NCI-H2196 treated with DMSO at 0.1 percent for 48 hours (cell line): Measurements from ENCODE around the gene MAP3K15.

ENCODE experiments used
- DNase-seq: peaks from one replicate; lab custom pipeline; 2025; ENCODE audit not compliant: unreplicated experiment; lab: John Stamatoyannopoulos, UW

MAP3K15 gene

DNA sequence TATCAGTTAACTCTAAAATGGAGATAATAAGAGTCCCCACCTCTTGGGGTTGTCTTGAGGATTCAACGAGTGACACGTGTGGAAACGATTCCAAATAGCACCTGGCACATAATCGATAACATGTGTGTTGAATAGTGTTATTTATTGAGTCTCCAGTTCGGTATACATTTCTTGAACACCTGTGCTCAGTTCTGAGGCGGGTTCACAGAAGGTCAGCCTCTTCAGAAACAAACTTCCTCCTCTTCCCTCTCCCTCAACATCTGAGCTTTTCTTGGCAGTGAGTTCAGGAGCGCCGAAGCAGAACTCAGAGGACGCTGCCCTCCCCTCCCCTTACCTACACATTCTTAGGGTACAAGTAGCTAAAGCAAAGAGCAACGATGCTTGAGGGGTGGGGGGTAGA is 170.6 kb downstream of the MAP3K15 start:
- DNase-seq = no peak

DNA sequence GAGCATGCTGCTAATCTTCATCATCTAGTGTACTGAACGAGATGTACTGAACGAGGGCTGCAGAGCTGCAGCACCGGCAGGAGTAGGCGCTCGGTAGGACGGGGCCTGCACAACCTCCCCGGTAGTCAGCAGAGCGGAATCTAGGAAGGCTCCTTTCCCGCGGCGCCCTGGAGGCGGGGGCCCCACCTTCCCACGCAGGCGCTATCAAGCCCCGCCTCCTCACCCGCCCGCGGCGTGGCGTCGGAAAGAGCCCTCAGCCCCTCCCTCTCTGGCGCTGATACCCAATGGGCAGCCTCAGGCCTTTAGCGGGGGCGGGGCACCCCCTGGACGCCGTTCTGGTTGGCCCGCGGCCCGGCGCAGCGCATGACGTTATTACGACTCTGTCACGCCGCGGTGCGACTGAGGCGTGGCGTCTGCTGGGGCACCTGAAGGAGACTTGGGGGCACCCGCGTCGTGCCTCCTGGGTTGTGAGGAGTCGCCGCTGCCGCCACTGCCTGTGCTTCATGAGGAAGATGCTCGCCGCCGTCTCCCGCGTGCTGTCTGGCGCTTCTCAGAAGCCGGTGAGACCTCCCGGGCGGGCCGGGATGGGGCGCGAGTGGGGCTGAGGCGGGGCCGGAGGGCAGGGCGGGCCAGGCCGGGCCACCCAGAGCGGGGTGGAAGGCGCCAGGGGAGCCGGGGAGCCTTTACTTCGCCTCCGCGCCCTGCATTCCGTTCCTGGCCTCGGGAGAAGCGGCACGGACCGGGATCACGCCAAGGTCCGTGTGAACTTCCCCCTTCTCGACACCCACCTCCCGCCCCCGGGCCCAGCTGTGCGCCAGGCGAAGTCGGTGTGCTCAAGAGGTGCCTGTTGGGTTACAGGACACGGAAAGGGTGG is 171.5 kb downstream of the MAP3K15 start, which contains the start of gene PDHA1:
Gene PDHA1 (plus strand): TSS at position 393 of the 874 bp plus-strand sequence. CDS start 111 bp downstream, at position 504.
- DNase-seq = peak; percentile 75

DNA sequence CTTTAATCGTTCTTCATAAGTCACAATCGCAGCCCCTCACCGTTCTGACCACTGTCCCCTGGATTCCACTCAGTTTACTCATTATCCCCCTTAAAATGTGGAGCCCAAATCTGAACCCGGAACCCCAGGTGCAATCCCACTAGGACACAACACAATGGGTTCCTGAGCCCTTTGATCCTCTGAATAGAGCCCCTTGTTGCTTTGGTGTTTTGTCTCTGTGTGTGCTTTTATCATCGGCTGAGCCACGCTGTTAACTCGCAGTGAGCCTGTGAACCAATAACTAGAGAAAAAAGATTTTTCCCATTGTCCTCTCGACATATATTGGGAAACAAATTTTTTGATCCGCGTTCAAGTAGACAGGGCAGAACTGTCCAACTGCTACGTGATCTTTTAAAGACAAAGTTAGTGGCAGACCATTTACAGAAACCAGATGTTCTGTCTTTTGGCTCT is 172.2 kb downstream of the MAP3K15 start:
- no peak for DNase-seq

DNA sequence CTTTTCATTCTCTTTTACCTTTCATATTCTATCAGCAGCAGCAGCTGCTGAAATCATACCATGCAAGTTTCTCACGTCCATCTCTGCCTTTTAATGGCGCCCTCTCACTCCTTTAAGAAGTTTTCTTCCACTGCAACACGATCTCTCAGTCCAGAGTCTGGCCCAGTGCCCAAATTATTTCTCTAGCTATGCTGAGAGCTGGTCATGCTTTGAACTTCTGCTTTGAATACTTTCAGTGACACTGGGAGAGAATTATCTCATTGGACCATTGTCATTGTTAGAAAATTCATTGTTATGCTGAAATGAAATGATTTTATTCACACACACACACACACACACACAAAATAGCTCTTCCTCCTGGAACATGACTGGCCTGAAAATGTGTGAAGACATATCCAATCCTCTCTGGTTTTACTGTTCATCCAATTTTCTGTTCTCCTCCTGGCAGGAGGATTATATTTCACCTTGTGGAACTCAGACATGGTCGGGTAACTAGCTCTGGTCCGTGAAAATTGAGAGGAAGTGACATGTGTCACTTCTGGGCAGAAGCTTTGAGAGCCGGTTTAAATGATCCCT is 172.9 kb downstream of the MAP3K15 start:
- DNase-seq = no peak

DNA sequence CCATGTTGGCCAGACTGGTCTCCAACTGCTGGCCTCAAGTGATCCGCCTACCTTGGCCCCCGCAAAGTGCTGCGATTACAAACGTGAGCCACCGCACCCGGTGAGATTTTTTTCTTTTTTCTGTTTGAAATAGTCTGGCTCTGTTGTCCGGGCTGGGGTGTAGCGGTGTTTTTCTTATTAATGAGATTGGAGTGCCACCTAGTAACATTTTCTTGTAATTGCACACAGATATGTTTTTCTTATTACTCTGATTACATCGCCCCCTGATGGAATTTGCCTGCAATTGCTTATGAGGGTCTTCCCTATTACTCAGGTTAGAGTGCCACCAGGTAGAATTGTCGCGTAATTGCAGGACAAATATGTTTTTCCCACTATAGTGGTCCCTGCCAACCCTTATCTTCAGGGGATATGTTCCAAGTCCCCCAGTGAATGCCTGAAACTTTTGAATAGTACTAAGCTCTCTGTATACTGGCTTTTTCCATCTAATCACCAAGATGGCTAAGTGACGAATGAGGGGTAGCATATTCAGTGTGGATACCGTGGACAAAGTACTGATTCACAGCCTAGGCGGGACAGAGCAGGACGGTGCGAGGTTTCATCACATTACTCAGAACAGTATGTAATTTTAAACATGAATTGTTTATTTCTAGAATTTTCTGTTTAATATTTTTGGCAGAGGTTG is 180.2 kb downstream of the MAP3K15 start:
- DNase-seq = no peak

DNA sequence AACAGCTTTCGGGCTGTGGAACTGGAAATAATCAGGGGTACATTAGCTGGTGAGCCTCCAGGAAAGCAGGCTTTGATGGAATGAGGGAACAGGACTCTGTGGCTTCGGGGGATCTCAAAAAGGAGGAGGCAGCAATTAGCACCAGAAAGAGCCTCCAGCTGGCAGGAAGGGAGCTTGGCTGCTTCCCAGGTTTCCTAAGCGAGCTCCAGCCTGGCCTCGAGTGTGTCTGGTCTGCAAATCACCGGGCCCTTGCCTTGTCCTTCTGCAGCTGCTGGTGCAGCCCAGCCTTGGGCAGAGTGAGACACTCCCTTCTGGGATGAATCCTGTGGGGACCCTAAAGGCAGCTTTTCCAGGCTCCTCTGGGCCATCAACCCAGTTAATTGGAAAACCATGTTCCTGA is 182.3 kb downstream of the MAP3K15 start:
- peak; percentile 0 for DNase-seq

DNA sequence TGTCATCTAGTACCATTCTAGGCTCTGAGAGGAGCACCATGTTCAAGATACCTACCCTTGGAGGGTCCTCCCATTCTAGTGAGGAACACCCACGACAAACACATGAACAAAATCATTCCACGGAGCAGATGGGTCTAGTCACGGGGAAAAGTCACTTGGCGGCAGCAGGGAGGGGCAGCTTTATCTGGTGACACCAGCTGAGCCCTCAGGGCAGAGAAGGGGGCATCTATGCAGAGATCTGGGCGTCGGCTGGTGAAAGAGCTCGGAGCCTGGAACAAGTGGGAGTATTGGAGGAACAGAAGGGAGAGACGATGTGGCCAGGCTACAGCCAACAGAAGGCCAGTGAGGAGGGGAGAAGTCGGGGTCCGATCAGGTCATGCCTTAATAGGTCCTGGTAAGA is 183.5 kb downstream of the MAP3K15 start:
- no peak for DNase-seq

DNA sequence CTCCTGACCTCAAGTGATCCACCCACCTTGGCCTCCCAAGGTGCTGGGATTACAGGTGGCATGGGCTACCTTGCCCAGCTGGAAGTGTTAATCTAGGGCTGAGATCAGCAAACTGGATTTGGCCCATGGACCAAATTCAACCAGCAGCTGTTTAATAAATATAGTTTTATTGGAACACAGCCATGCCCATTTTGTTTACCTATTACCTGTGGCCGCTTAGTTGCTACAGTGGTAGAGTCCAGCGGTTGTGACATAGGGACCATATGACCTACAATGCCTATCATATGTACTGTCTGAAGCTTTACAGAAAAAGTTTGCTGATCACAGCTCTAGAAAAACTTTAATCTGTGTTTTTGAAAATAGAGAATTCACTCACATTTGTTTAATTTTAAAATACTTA is 188.7 kb downstream of the MAP3K15 start:
- no peak for DNase-seq
